GM12801 (cell line): ENCODE data around the gene CZIB.

Experiments used
- CTCF ChIP-seq: IDR thresholded peaks from one replicate; pipeline ENCODE4 v1.5.1; 2011; ENCODE audit warnings: control low read depth; ENCODE audit not compliant: insufficient read length; ENCODE audit errors: extremely low read depth

Gene CZIB

GRCh38 chr1:53220171-53220961 lies at the start of gene CZIB:
TSS of gene CZIB (minus strand) at chr1:53220634. CDS start at chr1:53220575, 59 bp downstream.
- TF ChIP-seq CTCF, result no peak

DNA sequence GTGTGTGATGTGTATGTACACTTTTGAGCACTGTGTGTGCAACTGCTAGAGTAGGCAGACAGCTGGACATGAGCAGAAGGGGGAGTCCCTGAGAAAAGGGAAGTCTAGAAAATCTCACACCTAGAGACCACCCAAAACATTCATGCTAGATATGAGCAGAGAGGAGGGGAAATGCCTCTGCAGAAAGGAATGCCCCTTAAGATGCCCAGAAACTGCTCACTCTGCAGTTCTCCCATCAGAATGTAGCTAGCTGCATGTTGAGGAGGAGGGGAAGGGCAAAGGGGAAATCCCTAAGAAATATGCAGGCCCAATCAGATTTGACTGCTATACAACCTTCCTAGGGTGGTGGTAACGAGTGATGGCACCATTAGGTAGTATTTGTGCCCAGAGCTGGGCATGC lies 49.7 kb upstream of the CZIB start:
- TF ChIP-seq CTCF, result no peak

DNA sequence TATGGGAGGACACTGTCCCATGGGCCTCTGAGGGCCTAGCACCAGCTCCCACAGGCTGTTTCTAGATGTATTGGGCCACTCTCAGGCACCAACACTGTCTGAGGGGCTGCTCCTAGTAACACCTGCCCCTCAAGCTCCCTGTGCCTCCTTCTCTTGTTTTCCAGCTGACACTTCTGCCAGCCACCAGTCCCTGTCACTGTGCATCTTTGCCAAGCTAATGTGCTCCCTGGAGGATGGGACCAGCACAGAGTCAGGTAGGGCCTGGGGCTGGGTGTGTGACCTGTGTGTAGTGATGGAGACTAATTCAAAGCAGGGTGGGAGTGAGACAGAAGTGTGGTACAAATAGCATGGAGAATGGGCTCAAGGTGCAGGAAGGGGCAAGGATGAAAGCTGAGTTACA lies 47.3 kb upstream of the CZIB start:
- TF ChIP-seq CTCF, result no peak

DNA sequence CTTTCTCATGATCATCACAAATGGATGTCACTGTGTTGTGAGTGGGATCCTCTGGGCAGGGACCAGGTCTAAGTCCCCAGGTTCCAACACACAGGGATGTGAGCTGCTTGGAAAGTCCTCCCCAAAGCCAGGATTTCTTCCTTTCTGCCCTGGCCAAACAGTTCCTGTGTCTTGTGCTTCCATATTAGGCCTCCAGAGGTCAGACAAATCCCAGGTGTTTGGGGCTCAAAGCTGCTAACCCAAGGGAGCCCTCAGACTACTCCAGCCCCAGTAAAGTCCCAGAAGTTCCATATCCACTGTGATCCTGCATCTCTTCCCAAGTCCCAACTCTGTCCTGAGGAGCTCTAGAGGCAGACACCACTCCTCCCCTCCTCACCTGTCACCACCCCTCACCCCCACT lies 45.6 kb upstream of the CZIB start:
- no peak for TF ChIP-seq CTCF

DNA sequence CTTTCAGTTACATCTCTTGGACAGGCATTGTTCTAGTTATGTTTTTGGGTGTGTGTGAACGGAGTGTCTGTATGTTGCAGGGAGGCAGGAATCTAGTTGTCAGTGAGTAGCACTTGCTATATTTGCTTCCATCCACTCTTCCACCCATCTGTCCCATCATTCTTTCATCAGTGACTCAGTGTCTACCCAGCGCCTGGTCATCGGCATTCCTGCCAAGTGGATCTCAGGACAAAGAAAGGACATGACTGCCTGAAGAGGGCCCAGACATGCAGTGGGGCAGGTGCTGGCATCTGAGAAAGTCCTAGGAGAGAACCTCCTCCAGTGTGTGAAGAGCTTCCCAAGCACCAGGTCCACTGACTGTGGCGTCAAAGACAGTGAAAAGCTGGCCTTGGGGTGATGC lies 45.1 kb upstream of the CZIB start:
- TF ChIP-seq CTCF, result no peak

DNA sequence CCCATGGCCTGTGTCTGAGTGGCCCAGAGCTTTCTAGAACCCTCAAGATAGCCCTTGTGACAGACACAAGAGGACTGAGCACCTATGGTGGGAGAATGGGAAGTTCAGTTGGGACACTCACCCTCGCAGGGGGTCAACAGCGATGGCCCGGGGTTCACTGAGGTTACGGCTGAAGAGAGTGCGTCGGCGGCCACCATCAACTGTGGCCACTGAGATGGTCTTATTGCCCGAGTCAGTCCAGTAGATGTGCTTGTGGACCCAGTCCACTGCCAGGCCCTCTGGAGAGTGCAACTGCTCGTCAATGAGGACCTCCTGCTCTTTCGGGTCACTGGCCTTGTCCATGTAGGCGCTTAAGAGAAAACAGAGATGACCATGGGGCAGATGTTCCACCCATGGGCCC lies 43.6 kb upstream of the CZIB start:
- no peak for TF ChIP-seq CTCF

GRCh38 chr1:53262000-53262399 lies 41.6 kb upstream of the CZIB start:
- TF ChIP-seq CTCF, result no peak
